NCI-H1048 (cell line): ENCODE results near the gene PPP4R3A.
"Not testable (repeated sequence)": the region's sequence is repeated elsewhere in the genome, so short reads cannot be mapped to it uniquely, and the experiment has no call there.

Source experiments
- DNase-seq: peaks from one replicate; lab custom pipeline; 2025; lab: John Stamatoyannopoulos, UW

Gene PPP4R3A

DNA sequence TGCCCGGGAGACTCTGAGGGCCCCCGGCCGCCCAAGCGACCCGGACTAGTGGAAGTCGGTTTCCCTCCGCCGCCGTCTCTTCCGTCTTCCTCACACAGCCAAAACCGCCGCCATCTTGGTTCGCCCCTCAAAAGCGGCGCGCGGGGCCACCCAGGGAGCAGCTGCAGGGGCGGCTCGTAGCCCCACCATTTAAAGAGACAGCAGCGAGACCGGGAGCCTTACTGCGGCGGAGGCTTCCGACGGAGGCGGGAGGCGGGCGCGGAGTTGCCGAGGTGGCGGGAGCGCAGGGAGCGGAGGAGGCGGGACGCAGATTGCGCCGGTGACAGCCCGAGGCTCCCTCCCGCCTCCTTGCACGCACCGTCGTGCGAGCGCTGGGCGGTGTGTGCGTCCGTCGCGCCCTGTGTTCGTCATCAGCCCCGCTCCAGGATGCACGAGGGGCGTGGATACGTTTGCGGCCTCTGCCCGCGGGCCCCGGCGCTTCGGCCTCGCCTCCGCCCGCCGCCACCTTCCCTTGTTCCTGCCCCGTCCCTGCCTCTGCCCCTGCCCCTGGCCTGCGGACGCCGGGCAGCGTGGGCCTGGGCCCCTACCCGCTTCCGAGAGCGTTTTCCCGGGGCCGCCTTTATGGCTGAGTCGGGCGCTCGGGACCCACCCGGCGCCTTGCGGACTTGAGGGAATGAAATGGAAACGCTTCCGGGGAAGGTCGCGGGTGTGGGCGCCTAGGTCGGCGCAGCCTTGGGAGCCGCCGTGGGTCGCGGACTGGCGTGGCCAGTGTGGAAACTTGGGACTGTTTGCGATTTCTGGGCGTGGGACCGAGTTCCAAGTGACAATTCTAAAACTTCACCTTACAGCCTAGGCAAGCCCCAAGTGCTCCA, at the start of gene PPP4R3A:
Gene PPP4R3A, minus strand, starts transcription at position 140 of the 872 bp plus-strand sequence. CDS start 663 bp downstream, outside the sequence.
- peak; percentile 99 for DNase-seq

DNA sequence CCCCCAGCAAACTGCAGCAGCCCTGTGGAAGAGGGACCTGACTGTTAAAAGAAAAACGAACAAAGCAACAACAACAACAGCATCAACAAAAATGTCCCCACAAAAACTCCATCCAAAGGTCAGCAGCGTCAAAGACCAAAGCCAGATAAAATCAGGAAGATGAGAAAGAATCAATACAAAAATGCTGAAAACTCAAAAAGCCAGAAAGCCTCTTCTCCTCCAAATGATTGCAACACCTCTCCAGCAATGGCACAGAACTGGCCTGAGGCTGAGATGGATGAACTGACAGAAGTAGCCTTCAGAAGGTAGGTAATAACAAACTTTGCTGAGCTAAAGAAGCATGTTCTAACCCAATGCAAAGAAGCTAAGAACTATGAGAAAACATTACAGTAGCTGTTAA, 45.4 kb upstream of the PPP4R3A start:
- no peak for DNase-seq

GRCh38 chr14:91554535-91555332, 44.6 kb upstream of the PPP4R3A start:
- no peak for DNase-seq

DNA sequence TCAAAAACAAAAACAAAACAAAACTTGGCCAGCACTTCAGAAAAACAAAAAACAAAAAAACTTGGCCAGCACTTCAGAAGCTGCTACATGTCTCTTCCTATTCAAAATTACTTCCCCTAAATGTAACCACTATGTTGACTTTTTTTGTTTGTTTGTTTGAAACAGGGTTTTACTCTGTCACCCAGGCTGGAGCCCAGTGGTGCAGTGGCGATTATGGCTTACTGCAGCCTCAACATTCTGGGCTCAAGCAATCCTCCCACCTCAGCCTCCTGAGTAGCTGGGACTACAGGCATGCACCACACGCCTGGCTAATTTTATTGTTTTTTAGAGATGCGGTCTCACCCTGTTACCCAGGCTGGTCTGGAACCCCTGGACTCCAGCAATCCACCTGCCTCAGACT, 38.0 kb upstream of the PPP4R3A start:
- no peak for DNase-seq

GRCh38 chr14:91545946-91546716, 36.0 kb upstream of the PPP4R3A start:
- DNase-seq, result no peak

DNA sequence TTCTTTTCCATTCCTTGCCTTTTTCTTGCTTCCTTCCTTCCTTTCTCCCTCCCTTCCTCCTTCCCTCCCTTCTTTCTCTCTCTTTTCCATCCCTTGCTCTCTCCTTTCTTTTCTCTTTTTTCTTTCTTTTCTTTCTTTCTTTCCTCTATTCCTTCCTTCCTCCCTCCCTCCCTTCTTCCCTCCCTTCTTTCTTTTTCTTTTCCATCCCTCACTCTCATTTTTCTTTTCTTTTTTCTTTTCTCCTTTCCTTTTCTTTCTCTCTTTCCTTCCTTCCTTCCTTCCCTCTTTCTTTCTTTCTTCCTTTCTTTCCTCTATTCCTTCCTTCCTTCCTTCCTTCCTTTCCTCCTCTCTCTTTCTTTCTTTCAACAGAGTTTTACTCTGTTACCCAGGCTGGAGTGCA, 35.1 kb upstream of the PPP4R3A start:
- no peak for DNase-seq

DNA sequence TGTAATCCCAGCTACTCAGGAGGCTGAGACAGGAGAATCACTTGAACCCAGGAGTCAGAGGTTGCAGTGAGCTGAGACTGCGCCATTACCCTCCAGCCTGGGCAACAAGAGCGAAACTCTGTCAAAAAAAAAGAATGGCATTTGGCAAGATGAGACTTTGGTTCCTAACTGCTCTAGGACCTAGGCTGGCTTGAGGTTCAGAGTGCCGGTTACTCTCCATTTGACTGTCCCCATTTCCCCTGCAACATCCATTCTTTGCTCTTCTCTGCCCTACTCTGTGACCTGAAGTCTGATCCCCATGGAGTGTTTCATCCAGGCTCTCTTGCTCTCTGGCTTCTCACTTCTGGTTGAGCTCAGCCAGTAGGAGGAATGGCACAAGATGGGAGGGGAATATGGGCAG, 26.2 kb upstream of the PPP4R3A start:
- DNase-seq, result no peak

DNA sequence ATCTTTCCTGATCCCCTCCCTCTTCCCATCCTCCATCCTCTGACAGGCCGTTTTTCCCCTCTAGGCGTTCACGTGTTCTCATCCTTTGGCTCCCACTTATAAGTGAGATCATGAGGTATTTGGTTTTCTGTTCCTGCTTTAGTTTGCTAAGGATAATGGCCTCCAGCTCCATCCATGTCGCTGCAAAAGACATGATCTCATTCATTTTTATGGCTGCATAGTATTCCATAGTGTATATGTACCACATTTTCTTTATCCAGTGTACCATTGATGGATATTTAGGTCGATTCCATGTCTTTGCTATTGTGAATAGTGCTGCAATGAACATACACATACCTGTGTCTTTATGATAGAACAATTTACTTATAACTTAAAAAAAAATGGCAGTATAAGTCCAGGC, 23.9 kb upstream of the PPP4R3A start:
- not testable (repeated sequence) for DNase-seq

- DNase-seq, result no peak
Observed at GRCh38 chr14:91533623-91534022, 23.5 kb upstream of the PPP4R3A start.

DNA sequence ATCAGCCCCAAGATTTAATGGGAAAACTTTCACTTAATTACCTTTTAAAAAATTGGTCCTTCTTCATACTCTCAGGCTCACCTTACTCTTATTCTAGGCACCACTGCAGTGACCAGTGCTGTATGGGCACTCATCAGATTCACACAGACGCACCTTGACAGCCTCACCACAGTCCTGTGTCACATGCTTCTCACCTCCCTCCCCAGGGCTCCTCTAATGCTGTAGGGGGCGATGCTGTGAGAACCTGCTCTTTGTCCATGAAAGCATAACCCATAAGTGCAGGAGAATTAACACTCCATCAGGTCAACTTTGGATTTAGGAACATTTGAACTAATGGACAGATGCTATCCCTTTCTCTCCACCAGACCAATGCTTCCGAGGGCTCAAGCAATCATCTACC, 13.9 kb upstream of the PPP4R3A start:
- no peak for DNase-seq

GRCh38 chr14:91521061-91521640, 11.0 kb upstream of the PPP4R3A start:
- DNase-seq, result no peak

DNA sequence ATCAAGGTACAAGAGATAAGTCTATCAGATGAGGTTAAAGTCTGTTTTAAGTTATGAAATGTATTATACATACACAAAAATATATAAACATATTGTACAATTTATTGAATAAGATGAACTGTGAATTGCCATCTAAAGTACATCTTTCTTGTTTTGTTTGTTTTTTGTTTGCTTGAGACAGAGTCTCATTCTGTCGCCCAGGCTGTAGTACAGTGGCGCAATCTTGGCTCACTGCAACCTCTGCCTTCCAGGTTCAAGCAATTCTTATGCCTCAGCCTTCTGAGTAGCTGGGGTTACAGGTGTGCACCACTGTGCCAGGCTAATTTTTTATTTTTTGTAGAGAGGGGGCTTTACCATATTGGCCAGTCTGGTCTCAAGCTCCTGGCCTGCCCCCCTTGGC, 10.0 kb upstream of the PPP4R3A start:
- no peak for DNase-seq

GRCh38 chr14:91519239-91520036, 9.3 kb upstream of the PPP4R3A start:
- no peak for DNase-seq

DNA sequence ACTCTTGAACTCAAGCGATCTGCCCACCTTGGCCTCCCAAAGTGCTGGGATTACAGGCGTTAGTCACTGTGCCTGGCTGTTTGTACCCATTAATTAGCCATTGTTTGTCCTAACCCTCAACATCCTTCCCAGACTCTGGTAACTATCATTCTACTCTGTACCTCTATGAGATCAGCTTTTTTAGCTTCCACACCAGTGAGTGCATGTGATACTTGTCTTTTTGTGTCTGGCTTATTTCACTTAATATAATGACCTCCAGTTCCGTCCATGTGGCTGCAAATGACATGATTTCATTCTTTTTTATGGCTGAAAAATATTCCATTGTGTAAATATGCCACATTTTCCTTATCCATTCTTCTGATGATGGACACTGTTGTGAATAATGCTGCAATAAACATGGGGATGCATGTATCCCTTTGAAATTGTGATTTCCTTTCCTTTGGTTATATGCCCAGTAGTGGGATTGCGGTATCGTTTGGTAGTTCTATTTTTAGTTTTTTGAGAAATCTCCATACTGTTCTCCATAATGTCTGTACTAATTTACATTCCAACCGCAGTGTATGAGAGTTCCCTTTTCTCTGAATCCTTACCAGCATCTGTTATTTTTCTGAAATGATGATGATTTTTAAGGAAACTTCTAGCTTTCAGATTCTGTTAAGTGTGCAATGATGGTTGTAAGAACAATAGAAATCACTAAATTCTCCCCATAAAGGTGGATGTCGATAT, 6.7 kb upstream of the PPP4R3A start:
- no peak for DNase-seq

- no peak for DNase-seq
Observed at GRCh38 chr14:91515979-91516378, 5.9 kb upstream of the PPP4R3A start.

- DNase-seq, result no peak
Observed at GRCh38 chr14:91511043-91511383, 903 bp upstream of the PPP4R3A start.

DNA sequence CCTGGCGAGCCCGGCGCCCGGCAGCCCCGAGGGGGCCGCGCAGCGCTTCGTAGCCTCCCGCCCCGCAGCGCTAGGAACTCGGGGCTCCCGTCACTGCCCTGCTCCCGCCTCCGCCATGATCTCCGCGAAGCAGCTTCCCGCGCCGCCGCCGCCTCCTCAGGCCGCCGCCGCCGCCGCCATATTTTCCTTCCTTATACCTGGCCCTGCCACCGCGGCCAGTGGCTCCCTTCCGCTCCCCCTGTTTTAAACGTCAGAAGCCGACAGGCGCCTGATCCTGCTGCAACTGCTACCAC, 286 bp downstream of the PPP4R3A start:
- no peak for DNase-seq

- DNase-seq, result no peak
Observed at GRCh38 chr14:91509083-91509877, 830 bp downstream of the PPP4R3A start.

DNA sequence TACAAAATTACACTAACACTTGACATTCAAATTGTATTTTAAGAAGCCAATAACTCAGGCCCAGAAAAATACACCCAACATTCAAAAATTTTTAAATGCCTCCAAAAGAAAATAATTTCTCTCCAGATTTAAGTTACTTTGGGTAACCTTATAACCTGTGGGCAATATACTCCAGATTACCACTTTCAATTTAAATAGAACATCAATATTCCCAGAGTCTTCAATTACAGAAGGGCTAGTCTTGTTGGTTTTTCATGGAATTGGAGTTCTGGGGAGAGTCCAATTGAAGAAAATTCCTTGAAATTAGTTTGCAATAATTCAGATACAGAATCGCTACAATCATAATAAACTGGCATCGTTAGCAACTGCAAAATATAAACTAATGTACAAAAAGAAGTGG, 2.0 kb downstream of the PPP4R3A start:
- no peak for DNase-seq

GRCh38 chr14:91506226-91506625, 3.9 kb downstream of the PPP4R3A start:
- no peak for DNase-seq
